IMR-90 (cell line): ENCODE results near the gene INCENP. TPM values are rescaled to one million over a fixed set of nuclear protein-coding genes. Genes with fewer than 3 reads are reported as not detected.

Source experiments
- ATAC-seq: fragments of 200-7000 bp; cut with Tn5 transposase; 2 replicates; pipeline ENCODE4 v1.9.1; 2020; ENCODE audit warnings: low read depth, mild to moderate bottlenecking, moderate library complexity
- BruUV-seq: library from RNA; stranded (reverse); fragments of 400-500 nt; replicated peaks from 2 replicates; lab custom pipeline; 2021; lab: Mats Ljungman, UMichigan
- CTCF ChIA-PET: fragments of 300-600 bp; formaldehyde crosslinking; extraction: SDS; loops from one replicate; lab custom pipeline; 2021; ENCODE audit warnings: antibody characterized with exemption; lab: Yijun Ruan, JAX
- POLR2A ChIA-PET: fragments of 300-600 bp; sonication (Branson Sonifier 250); formaldehyde crosslinking; loops from one replicate; lab custom pipeline; 2022; ENCODE audit warnings: antibody characterized with exemption; ENCODE audit not compliant: unreplicated experiment; lab: Charles Lee
- DNase-seq: peaks from one replicate; pipeline ENCODE4 v3.0.0; 2013
- H2AFZ ChIP-seq: replicated peaks from 2 replicates; pipeline ENCODE3; 2013; ENCODE audit warnings: low read length, mild to moderate bottlenecking; ENCODE audit not compliant: poor library complexity
- H2AK5ac ChIP-seq: 2 replicates; pipeline ENCODE4 v1.6.1; 2013; ENCODE audit warnings: low read depth, low read length, inconsistent platforms
- H2AK9ac ChIP-seq: replicated peaks from 2 replicates; pipeline ENCODE3; 2013; ENCODE audit warnings: mild to moderate bottlenecking, low read depth, low read length, moderate library complexity; ENCODE audit not compliant: poor library complexity
- H2BK120ac ChIP-seq: 2 replicates; pipeline ENCODE4 v1.6.1; 2013; ENCODE audit warnings: low read depth, low read length, inconsistent platforms
- H2BK15ac ChIP-seq: 3 replicates; pipeline ENCODE4 v1.6.1; 2013; ENCODE audit warnings: low read depth, low read length, inconsistent platforms
- H2BK20ac ChIP-seq: 2 replicates; pipeline ENCODE4 v1.6.1; 2013; ENCODE audit warnings: low read depth, mild to moderate bottlenecking, inconsistent platforms, low read length, moderate library complexity
- H2BK5ac ChIP-seq: 2 replicates; pipeline ENCODE4 v1.6.1; 2013; ENCODE audit warnings: mild to moderate bottlenecking, low read depth, low read length, inconsistent platforms; ENCODE audit not compliant: poor library complexity, severe bottlenecking
- H3K14ac ChIP-seq: replicated peaks from 2 replicates; pipeline ENCODE4 v1.6.1; 2013; ENCODE audit warnings: low read depth, low read length, inconsistent platforms
- H3K18ac ChIP-seq: 2 replicates; pipeline ENCODE4 v1.6.1; 2013; ENCODE audit warnings: low read depth, low read length, control low read depth
- H3K23ac ChIP-seq: 2 replicates; pipeline ENCODE4 v1.6.1; 2013; ENCODE audit warnings: low read depth, low read length, inconsistent platforms
- H3K27ac ChIP-seq: 2 replicates; pipeline ENCODE4 v1.5.1; 2013; ENCODE audit warnings: mild to moderate bottlenecking, control low read depth, low read length; ENCODE audit not compliant: insufficient read depth
- H3K27me3 ChIP-seq: 2 replicates; pipeline ENCODE4 v1.6.1; 2013; ENCODE audit warnings: low read length; ENCODE audit not compliant: control insufficient read depth, insufficient read depth
- H3K36me3 ChIP-seq: 2 replicates; pipeline ENCODE4 v1.6.1; 2013; ENCODE audit warnings: low read length, mixed read lengths; ENCODE audit not compliant: control insufficient read depth, insufficient read depth
- H3K4ac ChIP-seq: 2 replicates; pipeline ENCODE4 v1.6.1; 2013; ENCODE audit warnings: low read depth, low read length, inconsistent platforms
- H3K4me1 ChIP-seq: 2 replicates; pipeline ENCODE4 v1.6.1; 2013; ENCODE audit warnings: low read length, mixed read lengths; ENCODE audit not compliant: control insufficient read depth, insufficient read depth
- H3K4me2 ChIP-seq: 2 replicates; pipeline ENCODE4 v1.6.1; 2013; ENCODE audit warnings: low read depth, mild to moderate bottlenecking, control low read depth, low read length, moderate library complexity
- H3K4me3 ChIP-seq: 2 replicates; pipeline ENCODE4 v1.5.1; 2013; ENCODE audit warnings: low read depth, mild to moderate bottlenecking, control low read depth, low read length, moderate library complexity; ENCODE audit not compliant: insufficient read depth
- H3K56ac ChIP-seq: 2 replicates; pipeline ENCODE4 v1.6.1; 2013; ENCODE audit warnings: low read length, inconsistent platforms; ENCODE audit not compliant: insufficient read depth; ENCODE audit errors: extremely low read depth
- H3K79me1 ChIP-seq, 2 experiments: 2 replicates each; pipeline ENCODE4 v1.6.1; 2013; ENCODE audit warnings: low read length in 2 of 2, inconsistent platforms in 1 of 2, low read depth in 1 of 2
- H3K9ac ChIP-seq: 2 replicates; pipeline ENCODE4 v1.6.1; 2013; ENCODE audit warnings: low read depth, low read length, control low read depth
- H3K9me1 ChIP-seq: 2 replicates; pipeline ENCODE4 v1.6.1; 2013; ENCODE audit warnings: low read length, inconsistent platforms; ENCODE audit not compliant: insufficient read depth
- H3K9me3 ChIP-seq: 2 replicates; pipeline ENCODE4 v1.6.1; 2013; ENCODE audit warnings: low read length; ENCODE audit not compliant: control insufficient read depth, insufficient read depth
- H4K20me1 ChIP-seq: 2 replicates; pipeline ENCODE4 v1.6.1; 2013; ENCODE audit warnings: low read length, inconsistent platforms; ENCODE audit not compliant: insufficient read depth
- H4K5ac ChIP-seq: 2 replicates; pipeline ENCODE4 v1.6.1; 2013; ENCODE audit warnings: mild to moderate bottlenecking, low read depth, low read length, control low read depth
- H4K8ac ChIP-seq, 2 experiments: 2 replicates each; pipeline ENCODE4 v1.6.1; 2013; ENCODE audit warnings: low read depth in 2 of 2, low read length in 2 of 2, control low read depth in 1 of 2, inconsistent platforms in 1 of 2
- H4K91ac ChIP-seq: 2 replicates; pipeline ENCODE4 v1.6.1; 2013; ENCODE audit warnings: low read depth, low read length, inconsistent platforms; ENCODE audit not compliant: insufficient read depth
- ELK1 ChIP-seq: fragments of 150-350 bp; IDR thresholded peaks from 2 replicates; pipeline ENCODE4 v1.6.1; 2016; ENCODE audit warnings: low read depth, mild to moderate bottlenecking, low read length, moderate library complexity, borderline replicate concordance
- MXI1 ChIP-seq: IDR thresholded peaks from 2 replicates; pipeline ENCODE4 v1.6.1; 2012; ENCODE audit warnings: low read depth, mild to moderate bottlenecking, low read length, moderate library complexity, borderline replicate concordance
- NFE2L2 ChIP-seq: fragments of 150-350 bp; IDR thresholded peaks from 2 replicates; pipeline ENCODE4 v1.6.1; 2016; ENCODE audit warnings: low read depth, mild to moderate bottlenecking, low read length
- RAD21 ChIP-seq: IDR thresholded peaks from 2 replicates; pipeline ENCODE4 v1.6.1; 2012; ENCODE audit warnings: low read length, improper control_type of control experiment
- WGBS, 2 experiments: methylation state at CpG; one replicate each; pipeline versions ENCODE4 v1.1.5 to v1.1.7; 2013; ENCODE audit warnings: missing lambda C conversion rate in 2 of 2; ENCODE audit not compliant: insufficient read length in 1 of 2; ENCODE audit errors: extremely low coverage in 2 of 2; 5-methylcytosine and 5-hydroxymethylcytosine counted together
- dilution Hi-C: fragments of 300-500 bp; cut with HindIII; formaldehyde crosslinking; loops from one replicate; pipeline ENCODE4 v1.14.3; 2018; ENCODE audit warnings: low sequenced_read_pairs; ENCODE audit not compliant: unreplicated experiment
- in situ Hi-C: fragments of 300-500 bp; cut with MboI; formaldehyde crosslinking; loops from 3 replicates; pipeline ENCODE4 v1.14.3; 2019; ENCODE audit warnings: low sequenced_read_pairs, inconsistent platforms, mixed read lengths
- intact Hi-C: fragments of 100-400 bp; cut with micrococcal nuclease; formaldehyde crosslinking; loops from 2 replicates; pipeline ENCODE4 v1.10.0; 2022
- polyA plus RNA-seq, 3 experiments: library from polyadenylated mRNA; depleted of rRNA; stranded (reverse); fragments of >200 nt; gene quantifications; 2 replicates each; pipeline ENCODE4 v1.2.3, GENCODE V29; 2012; ENCODE audit warnings: low replicate concordance in 1 of 3
- total RNA-seq: library from RNA; depleted of rRNA; stranded (reverse); fragments of >200 nt; gene quantifications from 2 replicates; pipeline ENCODE4 v1.2.3, GENCODE V29; 2012

The INCENP gene
- total and polyA plus RNA-seq, 2 of the 4 experiments (the other 2 are of a cell fraction): 18.6 to 23.8 TPM

DNA sequence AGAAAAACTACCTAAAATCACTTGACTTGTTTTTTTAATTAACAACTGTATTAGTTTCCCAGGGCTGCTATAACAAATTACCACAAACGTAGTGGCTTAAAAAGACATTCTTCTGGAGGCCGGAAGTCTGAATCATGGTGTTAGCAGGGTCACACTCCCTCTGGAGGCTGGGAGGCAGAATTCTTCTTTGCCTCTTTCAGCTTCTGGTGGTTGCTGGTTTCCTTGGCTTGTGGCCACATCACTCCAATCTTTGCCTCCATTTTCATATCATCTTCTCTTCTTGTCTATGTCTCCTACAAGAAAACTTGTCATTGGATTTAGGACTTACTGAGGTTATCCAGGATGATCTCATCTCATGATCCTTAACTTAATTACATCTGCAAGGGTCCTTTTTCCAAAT is 7.4 kb upstream of the INCENP start:
- H2AFZ ChIP-seq: no peak overlapping the region
- WGBS, 2 experiments: no CpG with 5 or more reads among the region's 2 CpGs
- no peaks in the 10 kb centered on the region for H4K20me1 ChIP-seq
- no peaks in the 10 kb centered on the region for H3K36me3 ChIP-seq
- H2BK20ac ChIP-seq: no peak overlapping the region
- peaks cover 4% of the 10 kb centered on the region for H3K9me3 ChIP-seq
- TF ChIP-seq ELK1: no peak
- TF ChIP-seq MXI1: no peak
- no peak for TF ChIP-seq RAD21
- no peak for TF ChIP-seq NFE2L2
- BruUV-seq: no TSS peak
- POLR2A ChIA-PET: no interaction called here
- no peak overlapping the region for H3K4me3 ChIP-seq
- H4K91ac ChIP-seq: no peak overlapping the region
- dilution Hi-C loops (no loop called here), intact Hi-C loops (no loop called here), in situ Hi-C loops (no loop called here)
- no peak overlapping the region for H2BK5ac ChIP-seq
- H3K14ac ChIP-seq: no peak overlapping the region
- no peak overlapping the region for H2AK5ac ChIP-seq
- no peak overlapping the region for H2BK15ac ChIP-seq
- no peak overlapping the region for H3K9ac ChIP-seq
- DNase-seq (no peak), ATAC-seq (no peak)
- H3K4me1 ChIP-seq: no peaks in the 10 kb centered on the region
- no peak overlapping the region for H3K18ac ChIP-seq
- no peak overlapping the region for H4K5ac ChIP-seq
- H3K27me3 ChIP-seq: no peaks in the 10 kb centered on the region
- no peak overlapping the region for H2AK9ac ChIP-seq
- H2BK120ac ChIP-seq: no peak overlapping the region
- no peak overlapping the region for H3K4me2 ChIP-seq
- no peak overlapping the region for H4K8ac ChIP-seq
- CTCF ChIA-PET: interaction anchor here (0.6 kb wide), 1 partner anchor 31 kb away, joined by 3 read pairs; no protein-coding TSS in a partner anchor
- no peak overlapping the region for H3K27ac ChIP-seq
- no peak overlapping the region for H3K23ac ChIP-seq
- no peaks in the 10 kb centered on the region for H3K9me1 ChIP-seq
- H3K4ac ChIP-seq: no peak overlapping the region
- no peak overlapping the region for H3K56ac ChIP-seq
- H3K79me1 ChIP-seq: no peaks in the 10 kb centered on the region
